H1 (cell line): ENCODE results near the gene TRIM47.
"Not testable (repeated sequence)": the region's sequence is repeated elsewhere in the genome, so short reads cannot be mapped to it uniquely, and the experiment has no call there.

Source experiments
- ATF2 ChIP-seq: IDR thresholded peaks from 2 replicates; pipeline ENCODE4 v1.6.1; 2012; ENCODE audit warnings: low read length, inconsistent platforms
- ATF3 ChIP-seq: IDR thresholded peaks from 2 replicates; pipeline ENCODE4 v1.6.1; 2011; ENCODE audit warnings: low read depth, mild to moderate bottlenecking, low read length; ENCODE audit not compliant: insufficient read depth
- CTCF ChIP-seq, 3 experiments: IDR thresholded peaks; 1 replicate in 2 of 3; 2 replicates in 1 of 3; pipeline versions ENCODE4 v1.5.1 to v1.6.1; 2011; ENCODE audit warnings: low read length in 3 of 3, mild to moderate bottlenecking in 3 of 3, inconsistent platforms in 2 of 3, low read depth in 1 of 3, moderate library complexity in 1 of 3; ENCODE audit not compliant: insufficient read depth in 1 of 3; ENCODE audit errors: control extremely low read depth in 1 of 3
- E2F6 ChIP-seq: IDR thresholded peaks from 2 replicates; pipeline ENCODE4 v1.6.1; 2012; ENCODE audit warnings: inconsistent platforms
- EGR1 ChIP-seq: IDR thresholded peaks from 2 replicates; pipeline ENCODE4 v1.6.1; 2011; ENCODE audit warnings: low read depth, low read length, borderline replicate concordance
- EZH2 ChIP-seq: fragments of 200-600 bp; sonication (generic); IDR thresholded peaks from 2 replicates; pipeline ENCODE4 v1.7.1; 2012; ENCODE audit warnings: low read depth, mild to moderate bottlenecking, moderate library complexity, low read length, inconsistent platforms; ENCODE audit not compliant: severe bottlenecking
- KDM1A ChIP-seq: fragments of 200-600, 300-600 bp; sonication (generic); IDR thresholded peaks from 2 replicates; pipeline ENCODE4 v1.7.1; 2016; ENCODE audit warnings: mild to moderate bottlenecking, low read length, borderline replicate concordance
- NRF1 ChIP-seq: IDR thresholded peaks from 2 replicates; pipeline ENCODE4 v1.6.1; 2011; ENCODE audit warnings: mild to moderate bottlenecking, low read depth, low read length, improper control_type of control experiment
- POLR2A ChIP-seq, 2 experiments: IDR thresholded peaks; 1 replicate in 1 of 2; 2 replicates in 1 of 2; pipeline ENCODE4 v1.6.1; 2011; ENCODE audit warnings: low read depth in 2 of 2, low read length in 2 of 2, mild to moderate bottlenecking in 2 of 2; ENCODE audit errors: control extremely low read depth in 1 of 2
- POLR2AphosphoS5 ChIP-seq: IDR thresholded peaks from 2 replicates; pipeline ENCODE4 v1.6.1; 2011; ENCODE audit warnings: low read depth, low read length
- RAD21 ChIP-seq, 2 experiments: IDR thresholded peaks in 1 of 2; conservative IDR thresholded peaks in 1 of 2; 2 replicates each; pipeline ENCODE4 v1.6.1; 2011; ENCODE audit warnings: low read depth in 2 of 2, low read length in 2 of 2, improper control_type of control experiment in 1 of 2, inconsistent platforms in 1 of 2, mild to moderate bottlenecking in 1 of 2, moderate library complexity in 1 of 2
- RNF2 ChIP-seq: fragments of 200-900, 300-1000 bp; sonication (generic); IDR thresholded peaks from 2 replicates; pipeline ENCODE4 v1.7.1; 2016; ENCODE audit warnings: borderline replicate concordance, low read depth, mild to moderate bottlenecking, antibody characterized with exemption, low read length; ENCODE audit not compliant: poor library complexity, severe bottlenecking; ENCODE audit errors: missing control alignments
- SIN3A ChIP-seq, 2 experiments: IDR thresholded peaks in 1 of 2; conservative IDR thresholded peaks in 1 of 2; 2 replicates each; pipeline ENCODE4 v1.6.1; 2011 to 2012; ENCODE audit warnings: low read length in 2 of 2, improper control_type of control experiment in 1 of 2, low read depth in 1 of 2, mild to moderate bottlenecking in 1 of 2
- SRF ChIP-seq: IDR thresholded peaks from 2 replicates; pipeline ENCODE4 v1.6.1; 2011; ENCODE audit warnings: mild to moderate bottlenecking, low read depth, low read length, moderate library complexity

- TF ChIP-seq ATF3; CTCF (IDR thresholded peaks at IDR 0.05; ENCODE audit: control extremely low read depth in 1 of 3, insufficient read depth in 1 of 3, low read depth in 1 of 3, low read length in 3 of 3); POLR2A (IDR thresholded peaks at IDR 0.05; ENCODE audit: control extremely low read depth in 1 of 2, low read depth in 2 of 2, low read length in 2 of 2); SIN3A (conservative IDR thresholded peaks at IDR 0.05 in 1 of 2, IDR thresholded peaks at IDR 0.05 in 1 of 2; ENCODE audit: low read depth in 1 of 2, low read length in 2 of 2); NRF1; EZH2; E2F6; POLR2AphosphoS5; ATF2; RAD21 (IDR thresholded peaks at IDR 0.05 in 1 of 2, conservative IDR thresholded peaks at IDR 0.05 in 1 of 2; ENCODE audit: low read depth in 2 of 2, low read length in 2 of 2); EGR1; RNF2; KDM1A; SRF: not testable (repeated sequence)
Observed at GRCh38 chr17:75865404-75866188, 12.8 kb downstream of the TRIM47 start.
